Esophagus muscularis mucosa (tissue), 4 donors: ENCODE data around the gene PCNX1.
A peak's percentile ranks its signal among the peaks of the same experiment; 100 is the strongest.

Experiments
- CTCF ChIP-seq, 3 experiments: fragments of 200-600 bp in 2 of 3; fragments of 450-650 bp in 1 of 3; sonication (generic) in 2 of 3; IDR thresholded peaks; one replicate each; pipeline ENCODE4 v1.5.1; 2017 to 2019; ENCODE audit warnings: antibody characterized with exemption in 3 of 3, mild to moderate bottlenecking in 2 of 3, moderate library complexity in 1 of 3
- EP300 ChIP-seq: sonication (generic); formaldehyde crosslinking; IDR thresholded peaks from one replicate; pipeline ENCODE4 v1.6.1; 2017; ENCODE audit warnings: antibody characterized with exemption
- POLR2A ChIP-seq: fragments of 450-650 bp; IDR thresholded peaks from one replicate; pipeline ENCODE4 v1.6.1; 2017; ENCODE audit warnings: antibody characterized with exemption, moderate library complexity, mild to moderate bottlenecking, low read depth
- POLR2AphosphoS5 ChIP-seq, 2 donors: sonication (generic); formaldehyde crosslinking; IDR thresholded peaks; one replicate each; pipeline ENCODE4 v1.6.1; 2017; ENCODE audit warnings: antibody characterized with exemption in 2 of 2

GRCh38 chr14:70897464-70897863 is 9.8 kb upstream of the PCNX1 start:
- TF ChIP-seq EP300 (no peak), CTCF (IDR thresholded peaks at IDR 0.05) (no peak), POLR2AphosphoS5 (IDR thresholded peaks at IDR 0.05) (peak in 1 of 2 donors; percentile 20), POLR2A (no peak)
